Naive thymus-derived CD4-positive, alpha-beta T cell (primary cell): ENCODE measurements around the gene CDH23. TPM values are rescaled to one million over a fixed set of nuclear protein-coding genes. Genes with fewer than 3 reads are reported as not detected.
A peak's percentile ranks its signal among the peaks of the same experiment; 100 is the strongest.

Source experiments
- ATAC-seq: fragments of 150-1000 bp; cut with Tn5 transposase; 2 replicates; pipeline ENCODE4 v1.10.0; 2021; ENCODE audit warnings: mild to moderate bottlenecking, moderate library complexity
- CTCF ChIA-PET: fragments of 350-600 bp; sonication (Branson Sonifier 250); formaldehyde crosslinking; loops from one replicate; lab custom pipeline; 2021; ENCODE audit warnings: antibody characterized with exemption; lab: Charles Lee
- POLR2A ChIA-PET: fragments of 350-600 bp; sonication (Branson Sonifier 250); formaldehyde crosslinking; loops from one replicate; lab custom pipeline; 2021; ENCODE audit warnings: antibody characterized with exemption, inconsistent platforms; lab: Charles Lee
- DNase-seq, 9 donors: peaks; one replicate each; pipeline versions ENCODE4 v3.0.0 to v3.0.0-alpha.2; 2020 to 2022; ENCODE audit warnings: mixed read lengths in 1 of 9
- H3K27ac ChIP-seq: one replicate; pipeline ENCODE4 v1.7.0; 2013; ENCODE audit warnings: mild to moderate bottlenecking, low read depth, low read length, moderate library complexity
- H3K27me3 ChIP-seq, 2 donors: one replicate each; pipeline ENCODE4 v1.7.0; 2013; ENCODE audit warnings: low read length in 2 of 2, mild to moderate bottlenecking in 2 of 2, moderate library complexity in 2 of 2; ENCODE audit not compliant: control insufficient read depth in 2 of 2, insufficient read depth in 2 of 2
- H3K36me3 ChIP-seq, 3 experiments: 1 replicate in 2 of 3; 2 replicates in 1 of 3; pipeline ENCODE4 v1.7.0; 2013; ENCODE audit warnings: low read length in 3 of 3, mild to moderate bottlenecking in 3 of 3, moderate library complexity in 1 of 3; ENCODE audit not compliant: insufficient read depth in 3 of 3, control insufficient read depth in 2 of 3
- H3K4me1 ChIP-seq, 2 donors: one replicate each; pipeline ENCODE4 v1.7.0; 2013; ENCODE audit warnings: low read length in 2 of 2, mild to moderate bottlenecking in 2 of 2, moderate library complexity in 1 of 2; ENCODE audit not compliant: control insufficient read depth in 2 of 2, insufficient read depth in 2 of 2
- H3K4me3 ChIP-seq: 2 replicates; pipeline ENCODE4 v1.7.0; 2013; ENCODE audit warnings: mild to moderate bottlenecking, low read length
- H3K9me3 ChIP-seq, 3 experiments: 1 replicate in 2 of 3; 2 replicates in 1 of 3; pipeline ENCODE4 v1.7.0; 2013; ENCODE audit warnings: low read length in 3 of 3; ENCODE audit not compliant: control insufficient read depth in 2 of 3
- H3K27ac Mint-ChIP-seq, 9 donors: one replicate each; pipeline ENCODE4 v1.8.0; 2020 to 2022; ENCODE audit warnings: mixed read lengths in 9 of 9, mild to moderate bottlenecking in 8 of 9, moderate library complexity in 5 of 9, inconsistent platforms in 2 of 9
- H3K27me3 Mint-ChIP-seq, 5 donors: one replicate each; pipeline ENCODE4 v1.8.0; 2021 to 2022; ENCODE audit warnings: mixed read lengths in 5 of 5, mild to moderate bottlenecking in 1 of 5
- H3K36me3 Mint-ChIP-seq, 5 donors: one replicate each; pipeline ENCODE4 v1.8.0; 2020 to 2022; ENCODE audit warnings: mixed read lengths in 5 of 5, mild to moderate bottlenecking in 3 of 5, inconsistent platforms in 1 of 5
- H3K4me1 Mint-ChIP-seq, 7 donors: one replicate each; pipeline ENCODE4 v1.8.0; 2020 to 2022; ENCODE audit warnings: mixed read lengths in 7 of 7, mild to moderate bottlenecking in 3 of 7, inconsistent platforms in 1 of 7
- H3K4me3 Mint-ChIP-seq, 10 donors: one replicate each; pipeline ENCODE4 v1.8.0; 2020 to 2022; ENCODE audit warnings: mild to moderate bottlenecking in 10 of 10, mixed read lengths in 10 of 10, moderate library complexity in 6 of 10, inconsistent platforms in 2 of 10
- H3K9me3 Mint-ChIP-seq, 11 donors: one replicate each; pipeline ENCODE4 v1.8.0; 2020 to 2022; ENCODE audit warnings: mixed read lengths in 11 of 11, mild to moderate bottlenecking in 4 of 11, inconsistent platforms in 1 of 11, moderate library complexity in 1 of 11
- intact Hi-C, 2 donors: fragments of 100-400 bp; cut with micrococcal nuclease; formaldehyde crosslinking; loops; one replicate each; pipeline ENCODE4 v1.15.1; 2023
- polyA plus RNA-seq, 2 donors: library from polyadenylated mRNA; unstranded; fragments of 300-500 nt; fragmentation: Illumina TruSeq; gene quantifications; one replicate each; pipeline ENCODE4 v1.2.3, GENCODE V29; 2021
- total RNA-seq, 6 experiments: library from RNA in 5 of 6; stranded (reverse) in 5 of 6; gene quantifications; 1 replicate in 5 of 6; 2 replicates in 1 of 6; pipeline ENCODE4 v1.2.3 and lab custom pipeline; 2021 to 2026

The CDH23 gene
- total and polyA plus RNA-seq, 7 experiments from 2014 or later, result 1.1 to 18.3 (median 7.9) TPM

DNA sequence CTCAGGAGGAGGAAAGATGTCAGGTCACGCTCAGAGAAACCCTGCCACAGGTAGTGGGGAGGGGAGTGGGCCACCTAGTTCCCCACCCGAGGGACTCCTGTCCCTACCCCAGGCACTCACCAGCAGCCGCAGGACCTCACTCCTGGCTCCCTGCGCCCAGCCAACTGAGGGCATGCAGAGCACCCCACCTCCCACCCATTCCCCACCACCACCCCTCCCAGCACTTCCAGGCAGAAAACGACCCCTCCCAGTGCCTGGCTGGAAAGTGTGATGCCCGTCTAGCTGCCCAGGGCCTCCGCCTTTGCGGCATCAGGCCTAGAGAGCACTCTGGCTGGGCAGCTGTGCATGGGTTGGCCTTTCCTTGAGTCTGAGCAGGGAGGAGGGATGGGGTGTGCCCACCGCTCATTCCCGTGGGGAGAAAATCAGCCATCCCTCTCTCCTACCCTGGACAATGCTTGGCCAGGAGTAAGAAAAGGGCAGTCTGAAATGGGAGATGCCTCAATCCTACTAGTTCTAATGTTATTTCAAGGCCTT is 321.5 kb downstream of the CDH23 start:
- no peak overlapping the region for H3K27ac ChIP-seq
- H3K4me3 ChIP-seq, result no peak overlapping the region
- no peaks in the 10 kb centered on the region for H3K27me3 Mint-ChIP-seq
- POLR2A ChIA-PET, result interaction anchor here (0.7 to 23.5 kb wide), 7 partner anchors 9 to 186 kb away, joined by 3 to 521 read pairs (median 10); partner anchors contain the start of gene VSIR
- H3K27ac Mint-ChIP-seq, result peak overlapping the region in 4 of 9 donors; percentile 21 to 69 (median 36)
- peaks cover 30 to 74% (median 51%) of the 10 kb centered on the region in 7 donors for H3K4me1 Mint-ChIP-seq
- no peak overlapping the region for H3K4me3 Mint-ChIP-seq
- H3K4me1 ChIP-seq, result peaks cover 34 to 51% of the 10 kb centered on the region in 2 donors
- intact Hi-C loops, result no loop called here
- no peaks in the 10 kb centered on the region for H3K27me3 ChIP-seq
- H3K9me3 Mint-ChIP-seq, result peaks cover 0 to 1% (median 0%) of the 10 kb centered on the region in 11 donors
- CTCF ChIA-PET, result interaction anchor here (1.4 to 3.8 kb wide), 2 partner anchors 10 to 55 kb away, joined by 4 to 25 read pairs; partner anchors contain the start of gene VSIR
- DNase-seq (no peak), ATAC-seq (no peak)
- no peaks in the 10 kb centered on the region for H3K9me3 ChIP-seq
- H3K36me3 ChIP-seq, result no peaks in the 10 kb centered on the region
- no peaks in the 10 kb centered on the region for H3K36me3 Mint-ChIP-seq

DNA sequence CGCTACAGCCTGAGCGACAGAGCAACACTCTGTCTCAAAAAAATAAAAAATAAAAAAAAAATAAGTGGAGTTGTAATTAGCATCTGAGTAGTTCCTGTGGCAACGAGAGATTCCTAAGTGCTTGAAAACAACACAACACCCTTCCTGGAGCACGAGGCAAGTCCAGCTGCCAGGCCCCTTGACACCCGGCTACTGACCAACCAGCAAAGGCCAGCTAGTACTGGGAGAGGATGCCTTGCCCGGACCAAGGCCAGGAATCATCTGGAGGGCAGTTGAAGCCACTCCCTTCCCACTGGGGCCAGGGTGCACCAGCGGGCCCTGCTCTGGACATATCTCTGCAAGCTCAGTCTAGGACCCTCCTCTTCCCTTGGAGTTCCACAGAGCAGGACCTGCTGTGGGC is 322.3 kb downstream of the CDH23 start:
- Histone ChIP-seq H3K36me3 (no peaks in the 10 kb centered on the region), H3K4me1 (peaks cover 26 to 43% of the 10 kb centered on the region in 2 donors), H3K27me3 (no peaks in the 10 kb centered on the region), H3K4me3 (no peak overlapping the region), H3K27ac (no peak overlapping the region), H3K9me3 (no peaks in the 10 kb centered on the region)
- peaks cover 0 to 1% (median 0%) of the 10 kb centered on the region in 11 donors for H3K9me3 Mint-ChIP-seq
- H3K4me1 Mint-ChIP-seq, result peaks cover 25 to 74% (median 44%) of the 10 kb centered on the region in 7 donors
- peak overlapping the region in 3 of 9 donors; percentile 32 to 49 (median 41) for H3K27ac Mint-ChIP-seq
- no peaks in the 10 kb centered on the region for H3K27me3 Mint-ChIP-seq
- intact Hi-C loops, result no loop called here
- ATAC-seq (no peak), DNase-seq (no peak)
- no peak overlapping the region for H3K4me3 Mint-ChIP-seq
- POLR2A ChIA-PET, result interaction anchor here (0.7 to 23.5 kb wide), 5 partner anchors 8 to 1529 kb away, joined by 3 to 521 read pairs (median 12); no protein-coding TSS in a partner anchor
- H3K36me3 Mint-ChIP-seq, result no peaks in the 10 kb centered on the region
- CTCF ChIA-PET, result interaction anchor here (0.6 to 3.8 kb wide), 5 partner anchors 11 to 54 kb away, joined by 3 to 25 read pairs (median 4); partner anchors contain the start of gene VSIR

DNA sequence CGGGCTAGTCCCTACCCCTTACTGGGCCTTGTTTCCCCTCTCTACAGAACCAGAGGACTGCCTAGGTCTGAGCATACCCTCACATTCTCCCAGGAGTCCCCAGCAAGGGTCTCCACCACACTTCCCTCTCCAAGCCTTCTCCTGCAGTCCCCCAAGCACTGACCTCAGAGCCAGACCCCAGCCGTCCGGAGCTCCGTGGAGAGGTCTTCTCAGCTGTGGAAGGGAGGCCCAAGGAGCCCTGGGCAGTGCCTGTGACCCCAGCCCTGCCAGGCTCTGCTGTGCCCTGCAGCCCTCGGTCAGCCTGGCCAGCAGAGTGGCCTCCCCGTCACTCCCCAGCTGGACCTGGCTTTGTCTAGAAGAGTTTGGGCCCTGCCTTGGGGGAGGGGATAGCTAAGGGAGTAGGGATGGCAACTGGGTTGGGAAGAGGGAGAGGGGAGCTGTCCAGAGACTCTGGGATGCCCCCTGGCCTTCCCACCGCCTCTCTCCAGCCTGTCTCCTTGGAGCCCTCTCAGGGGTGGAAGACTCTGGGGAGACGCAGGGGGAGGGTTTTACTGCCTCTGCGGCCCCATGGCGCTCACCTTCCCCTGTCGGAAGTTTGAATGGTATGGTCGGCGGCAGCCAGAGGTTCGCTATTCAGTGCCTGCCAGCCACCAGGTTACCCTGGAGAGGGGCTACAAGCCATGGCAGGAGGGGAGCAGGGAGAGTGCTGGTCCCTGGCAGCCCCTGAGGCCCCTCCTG is 322.9 kb downstream of the CDH23 start, which contains the start of gene C10orf105:
Gene C10orf105 (minus strand): TSS at position 315 of the 738 bp plus-strand sequence. CDS start 3,441 bp downstream, outside the sequence.
- Mint-ChIP-seq H3K36me3 (no peaks in the 10 kb centered on the region), H3K27me3 (no peaks in the 10 kb centered on the region), H3K4me1 (peaks cover 22 to 72% (median 38%) of the 10 kb centered on the region in 7 donors), H3K27ac (peak within 1 kb of the TSS in 4 of 9 donors; percentile 32 to 49 (median 40)), H3K9me3 (peaks cover 0 to 1% (median 0%) of the 10 kb centered on the region in 11 donors), H3K4me3 (no peak within 1 kb of the TSS)
- no peak within 1 kb of the TSS for H3K4me3 ChIP-seq
- H3K36me3 ChIP-seq, result no peaks in the 10 kb centered on the region
- no peak within 1 kb of the TSS for H3K27ac ChIP-seq
- H3K4me1 ChIP-seq, result peaks cover 21 to 39% of the 10 kb centered on the region in 2 donors
- no peak for DNase-seq
- ATAC-seq, result no peak
- H3K27me3 ChIP-seq, result no peaks in the 10 kb centered on the region
- H3K9me3 ChIP-seq, result no peaks in the 10 kb centered on the region
- intact Hi-C loops, result no loop called here
- POLR2A ChIA-PET, result interaction anchor here (0.7 to 23.5 kb wide), 4 partner anchors 8 to 1529 kb away, joined by 4 to 521 read pairs (median 81); no protein-coding TSS in a partner anchor
- CTCF ChIA-PET, result interaction anchor here (0.6 to 1.4 kb wide), 5 partner anchors 12 to 54 kb away, joined by 3 to 4 read pairs (median 3); no protein-coding TSS in a partner anchor

DNA sequence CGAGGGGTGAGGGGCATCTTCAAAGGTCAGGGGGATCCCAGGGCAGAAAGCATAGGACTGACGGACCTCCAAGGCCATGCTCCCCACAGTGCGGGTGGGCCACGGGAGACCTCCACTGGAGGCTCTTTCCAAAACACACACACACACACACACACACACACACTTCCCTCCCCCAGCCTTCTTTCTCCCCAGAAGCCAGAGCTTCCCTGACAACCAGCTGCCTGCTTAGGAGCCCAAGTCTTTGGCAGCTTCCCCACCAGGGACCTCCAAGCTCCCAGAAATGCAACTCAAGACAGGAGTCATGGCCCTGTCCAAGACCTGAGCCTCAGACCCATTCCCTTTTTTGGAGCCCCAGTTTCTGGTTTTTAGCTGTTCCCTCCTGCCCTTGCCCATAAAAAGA is 323.6 kb downstream of the CDH23 start:
- H3K27ac ChIP-seq, result no peak overlapping the region
- ATAC-seq (no peak), DNase-seq (no peak)
- H3K4me3 ChIP-seq, result no peak overlapping the region
- H3K27me3 ChIP-seq, result no peaks in the 10 kb centered on the region
- Mint-ChIP-seq H3K4me1 (peaks cover 20 to 72% (median 35%) of the 10 kb centered on the region in 7 donors), H3K9me3 (peaks cover 0 to 1% (median 0%) of the 10 kb centered on the region in 11 donors), H3K4me3 (no peak overlapping the region), H3K27ac (peak overlapping the region in 2 of 9 donors; percentile 18 to 38), H3K27me3 (no peaks in the 10 kb centered on the region), H3K36me3 (no peaks in the 10 kb centered on the region)
- H3K4me1 ChIP-seq, result peaks cover 21 to 39% of the 10 kb centered on the region in 2 donors
- no peaks in the 10 kb centered on the region for H3K36me3 ChIP-seq
- intact Hi-C loops, result no loop called here
- CTCF ChIA-PET, result interaction anchor here (1.3 to 1.8 kb wide), 3 partner anchors 12 to 54 kb away, joined by 3 to 5 read pairs (median 3); no protein-coding TSS in a partner anchor
- POLR2A ChIA-PET, result interaction anchor here (0.9 to 23.5 kb wide), 3 partner anchors 11 to 49 kb away, joined by 3 to 521 read pairs (median 12); no protein-coding TSS in a partner anchor
- no peaks in the 10 kb centered on the region for H3K9me3 ChIP-seq

DNA sequence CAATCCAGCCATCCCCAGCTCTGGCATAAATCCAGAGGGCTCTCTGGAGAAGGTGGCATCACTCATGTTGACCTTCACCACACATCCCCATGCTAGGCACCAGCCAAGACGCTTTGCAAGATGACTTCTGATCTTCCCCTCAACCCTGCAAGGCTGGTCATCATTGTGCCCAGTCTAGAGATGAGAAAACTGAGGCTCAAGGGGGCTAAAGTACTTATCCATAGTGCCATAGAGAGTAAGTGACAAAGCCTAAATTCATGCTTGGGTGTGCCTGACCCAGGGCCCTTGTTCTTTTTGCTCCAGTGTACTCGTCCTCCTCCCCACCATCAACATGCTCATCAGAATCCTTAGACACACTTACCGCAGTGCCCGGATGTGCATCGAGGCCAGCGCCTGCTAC is 324.6 kb downstream of the CDH23 start:
- H3K4me3 Mint-ChIP-seq, result no peak overlapping the region
- H3K36me3 ChIP-seq, result no peaks in the 10 kb centered on the region
- POLR2A ChIA-PET, result interaction anchor here (0.9 to 23.5 kb wide), 3 partner anchors 6 to 21 kb away, joined by 3 to 521 read pairs (median 150); partner anchors contain the start of gene C10orf105

DNA sequence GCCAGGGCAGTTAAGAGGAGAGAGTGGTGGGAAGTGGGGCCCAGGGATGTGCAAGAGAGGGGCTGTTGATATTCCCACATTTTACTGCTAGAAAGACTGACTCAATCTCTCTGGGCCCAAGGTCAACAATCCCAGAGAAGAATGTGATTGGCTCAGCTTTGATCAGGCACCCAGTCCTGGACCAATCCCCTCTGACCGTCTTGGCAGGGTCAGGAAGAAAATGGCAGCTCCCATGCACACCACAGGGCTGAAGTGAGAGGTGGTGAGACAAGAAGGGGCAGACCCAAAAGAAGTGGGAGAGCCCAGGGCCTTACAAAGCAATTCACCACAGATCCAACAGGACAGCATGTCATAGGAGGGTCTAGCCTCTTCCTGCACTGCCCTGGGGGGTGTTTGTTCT is 326.1 kb downstream of the CDH23 start:
- Histone ChIP-seq H3K9me3 (no peaks in the 10 kb centered on the region), H3K36me3 (no peaks in the 10 kb centered on the region), H3K27me3 (no peaks in the 10 kb centered on the region), H3K27ac (no peak overlapping the region), H3K4me1 (peaks cover 40 to 41% of the 10 kb centered on the region in 2 donors), H3K4me3 (no peak overlapping the region)
- ChIA-PET POLR2A (interaction anchor here (0.6 to 23.5 kb wide), 4 partner anchors 8 to 51 kb away, joined by 3 to 521 read pairs (median 78); partner anchors contain the start of genes C10orf105 and VSIR), CTCF (interaction anchor here (0.7 to 6.4 kb wide), 6 partner anchors 11 to 417 kb away, joined by 3 to 48 read pairs (median 4); partner anchors contain the start of gene VSIR)
- Mint-ChIP-seq H3K4me3 (peak overlapping the region in 1 of 10 donors; percentile 21), H3K9me3 (peaks cover 0 to 1% (median 0%) of the 10 kb centered on the region in 11 donors), H3K27ac (peak overlapping the region in 8 of 9 donors; percentile 35 to 88 (median 58)), H3K36me3 (no peaks in the 10 kb centered on the region), H3K4me1 (peaks cover 35 to 74% (median 51%) of the 10 kb centered on the region in 7 donors), H3K27me3 (no peaks in the 10 kb centered on the region)
- no peak for ATAC-seq
- no peak for DNase-seq
- intact Hi-C loops, result no loop called here

More for the DNA sequence above, 324.6 kb downstream of the CDH23 start:
- Mint-ChIP-seq H3K4me1 (peaks cover 22 to 72% (median 39%) of the 10 kb centered on the region in 7 donors), H3K9me3 (peaks cover 0 to 1% (median 0%) of the 10 kb centered on the region in 11 donors), H3K36me3 (no peaks in the 10 kb centered on the region), H3K27me3 (no peaks in the 10 kb centered on the region), H3K27ac (peak overlapping the region in 5 of 9 donors; percentile 14 to 84 (median 67))
- Histone ChIP-seq H3K9me3 (no peaks in the 10 kb centered on the region), H3K4me3 (no peak overlapping the region), H3K27me3 (no peaks in the 10 kb centered on the region), H3K4me1 (peaks cover 25 to 39% of the 10 kb centered on the region in 2 donors), H3K27ac (no peak overlapping the region)
- CTCF ChIA-PET, result interaction anchor here (1.8 kb wide), 1 partner anchor 14 kb away, joined by 5 read pairs; no protein-coding TSS in a partner anchor
- DNase-seq, result no peak
- no peak for ATAC-seq
- intact Hi-C loops, result no loop called here
